Sigmoid colon (tissue), 7 donors: ENCODE data around the gene DEFB132. TPM values are rescaled to one million over a fixed set of nuclear protein-coding genes. Genes with fewer than 3 reads are reported as not detected.

ENCODE experiments used
- DNase-seq: peaks from one replicate; pipeline ENCODE4 v3.0.0-alpha.2; 2019
- H3K27ac ChIP-seq, 4 donors: fragments of 200-600 bp; sonication (generic); one replicate each; pipeline ENCODE4 v1.5.1; 2016 to 2019; ENCODE audit warnings: mild to moderate bottlenecking in 1 of 4
- H3K27me3 ChIP-seq, 3 donors: fragments of 200-600 bp; sonication (generic); one replicate each; pipeline ENCODE4 v1.5.1; 2019; ENCODE audit warnings: mild to moderate bottlenecking in 1 of 3
- H3K36me3 ChIP-seq, 4 donors: fragments of 200-600 bp; sonication (generic); one replicate each; pipeline ENCODE4 v1.5.1; 2016 to 2019
- H3K4me1 ChIP-seq, 4 donors: fragments of 200-600 bp; sonication (generic); one replicate each; pipeline ENCODE4 v1.5.1; 2017 to 2019
- H3K4me3 ChIP-seq, 4 donors: fragments of 200-600 bp; sonication (generic); one replicate each; pipeline ENCODE4 v1.5.1; 2017 to 2019; ENCODE audit warnings: mild to moderate bottlenecking in 2 of 4, moderate library complexity in 1 of 4
- H3K9me3 ChIP-seq, 4 donors: fragments of 200-600 bp in 3 of 4; sonication (generic) in 3 of 4; one replicate each; pipeline versions ENCODE4 v1.5.1 to v1.6.1; 2013 to 2019
- EP300 ChIP-seq, 4 donors: sonication (generic); formaldehyde crosslinking; IDR thresholded peaks; one replicate each; pipeline ENCODE4 v1.6.1; 2017; ENCODE audit warnings: antibody characterized with exemption in 4 of 4
- POLR2A ChIP-seq, 2 donors: fragments of 450-650 bp; IDR thresholded peaks; one replicate each; pipeline ENCODE4 v1.6.1; 2016; ENCODE audit warnings: antibody characterized with exemption in 2 of 2, mild to moderate bottlenecking in 2 of 2, moderate library complexity in 2 of 2
- POLR2AphosphoS5 ChIP-seq, 4 donors: sonication (generic); formaldehyde crosslinking; IDR thresholded peaks; one replicate each; pipeline ENCODE4 v1.6.1; 2017; ENCODE audit warnings: antibody characterized with exemption in 4 of 4
- WGBS, 2 donors: extraction: QIAGEN DNeasy Blood & Tissue Kit; methylation state at CpG; one replicate each; pipeline ENCODE4 v1.1.7; 2013; 5-methylcytosine and 5-hydroxymethylcytosine counted together
- intact Hi-C: fragments of 100-400 bp; cut with DNase I; formaldehyde crosslinking; loops from one replicate; pipeline ENCODE4 v1.15.1; 2023
- polyA plus RNA-seq, 3 donors: library from polyadenylated mRNA; stranded (reverse); fragments of 200-250 nt; gene quantifications; one replicate each; pipeline ENCODE4 v1.2.3, GENCODE V29; 2013
- total RNA-seq, 4 donors: library from RNA; depleted of rRNA; stranded (reverse); fragments of >200 nt; gene quantifications; one replicate each; pipeline ENCODE4 v1.1.0, GENCODE V29; 2016
- TF ChIP-seq, protein P1 (sequence below), 4 experiments: fragments of 450-650 bp in 3 of 4; fragments of 200-600 bp in 1 of 4; IDR thresholded peaks; one replicate each; pipeline ENCODE4 v1.5.1; 2016 to 2019; ENCODE audit warnings: antibody characterized with exemption in 4 of 4, mild to moderate bottlenecking in 3 of 4, moderate library complexity in 2 of 4
- donor health status: healthy with polysubstance abuse.
- donor health status: Bipolar disorder and iron deficiency.
- donor health status: healthy.

DEFB132 gene
- total and polyA plus RNA-seq, 7 donors: 0.06 TPM; not detected in 6

GRCh38 chr20:284172-284571, 26.6 kb downstream of the DEFB132 start:
- DNase-seq: no peak
- WGBS, 2 donors: 57 to 63% methylated on average over 3 of the region's 3 CpGs
- H3K27me3 ChIP-seq: no peaks in the 10 kb centered on the region
- H3K27ac ChIP-seq: no peak overlapping the region
- no peaks in the 10 kb centered on the region for H3K9me3 ChIP-seq
- no peaks in the 10 kb centered on the region for H3K4me1 ChIP-seq
- TF ChIP-seq POLR2A (IDR thresholded peaks at IDR 0.05) (no peak), POLR2AphosphoS5 (IDR thresholded peaks at IDR 0.05) (no peak), EP300 (IDR thresholded peaks at IDR 0.05) (no peak)
- TF ChIP-seq, protein P1, sequence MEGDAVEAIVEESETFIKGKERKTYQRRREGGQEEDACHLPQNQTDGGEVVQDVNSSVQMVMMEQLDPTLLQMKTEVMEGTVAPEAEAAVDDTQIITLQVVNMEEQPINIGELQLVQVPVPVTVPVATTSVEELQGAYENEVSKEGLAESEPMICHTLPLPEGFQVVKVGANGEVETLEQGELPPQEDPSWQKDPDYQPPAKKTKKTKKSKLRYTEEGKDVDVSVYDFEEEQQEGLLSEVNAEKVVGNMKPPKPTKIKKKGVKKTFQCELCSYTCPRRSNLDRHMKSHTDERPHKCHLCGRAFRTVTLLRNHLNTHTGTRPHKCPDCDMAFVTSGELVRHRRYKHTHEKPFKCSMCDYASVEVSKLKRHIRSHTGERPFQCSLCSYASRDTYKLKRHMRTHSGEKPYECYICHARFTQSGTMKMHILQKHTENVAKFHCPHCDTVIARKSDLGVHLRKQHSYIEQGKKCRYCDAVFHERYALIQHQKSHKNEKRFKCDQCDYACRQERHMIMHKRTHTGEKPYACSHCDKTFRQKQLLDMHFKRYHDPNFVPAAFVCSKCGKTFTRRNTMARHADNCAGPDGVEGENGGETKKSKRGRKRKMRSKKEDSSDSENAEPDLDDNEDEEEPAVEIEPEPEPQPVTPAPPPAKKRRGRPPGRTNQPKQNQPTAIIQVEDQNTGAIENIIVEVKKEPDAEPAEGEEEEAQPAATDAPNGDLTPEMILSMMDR (IDR thresholded peaks at IDR 0.05): no peak
- intact Hi-C loops: no loop called here
- peaks cover 0 to 10% (median 2%) of the 10 kb centered on the region in 4 donors for H3K36me3 ChIP-seq
- H3K4me3 ChIP-seq: no peak overlapping the region

- intact Hi-C loops: no loop called here
- Histone ChIP-seq H3K9me3 (no peaks in the 10 kb centered on the region), H3K27ac (no peak overlapping the region), H3K36me3 (peaks cover 0 to 3% (median 1%) of the 10 kb centered on the region in 4 donors), H3K4me3 (no peak overlapping the region), H3K27me3 (no peaks in the 10 kb centered on the region), H3K4me1 (peaks cover 0 to 18% (median 10%) of the 10 kb centered on the region in 4 donors)
- no peak for DNase-seq
- TF ChIP-seq EP300 (IDR thresholded peaks at IDR 0.05) (no peak), POLR2A (IDR thresholded peaks at IDR 0.05) (no peak), POLR2AphosphoS5 (IDR thresholded peaks at IDR 0.05) (no peak)
- TF ChIP-seq, protein P1 (IDR thresholded peaks at IDR 0.05): no peak
- WGBS, 2 donors: 64 to 67% methylated on average over 2 of the region's 2 CpGs
Observed at GRCh38 chr20:286508-286907, 29.0 kb downstream of the DEFB132 start.

DNA sequence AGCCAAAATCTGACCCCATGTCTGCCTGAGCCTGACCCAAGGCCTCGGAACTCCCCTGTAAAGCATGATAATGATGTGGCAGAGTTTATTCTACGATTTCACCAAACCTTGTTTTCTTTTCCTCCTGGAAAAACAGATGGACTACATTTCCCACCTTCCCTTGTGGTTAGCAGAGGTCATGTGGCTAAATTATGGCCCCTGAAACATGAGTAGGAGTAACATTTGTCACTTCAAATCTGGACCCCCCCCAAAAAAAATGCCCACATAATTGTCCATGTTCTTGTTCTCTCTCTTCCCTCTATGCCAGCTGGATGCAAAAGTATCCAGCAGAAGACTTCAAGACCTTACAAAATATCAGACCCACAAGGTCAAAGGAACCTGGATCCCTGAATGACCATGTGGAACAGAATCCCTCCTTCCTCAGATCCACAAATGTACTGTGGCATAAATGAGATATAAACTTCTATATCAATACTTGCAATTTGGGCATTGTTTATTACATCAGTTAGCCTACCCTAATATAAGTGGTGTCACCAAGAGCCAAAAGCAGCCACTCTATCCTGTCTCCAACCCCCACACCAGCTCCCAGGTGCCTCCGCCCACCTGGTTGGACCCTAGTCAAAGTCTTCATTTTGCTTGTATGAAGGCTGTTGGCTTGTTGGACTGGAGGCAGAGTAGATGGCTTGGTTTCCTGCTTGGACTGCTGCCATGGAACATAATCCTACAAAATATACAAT, 31.6 kb downstream of the DEFB132 start:
- DNase-seq: no peak
- Histone ChIP-seq H3K4me3 (peak overlapping the region in 2 of 4 donors; percentile 62 to 72), H3K4me1 (peaks cover 0 to 18% (median 10%) of the 10 kb centered on the region in 4 donors), H3K9me3 (no peaks in the 10 kb centered on the region), H3K27me3 (no peaks in the 10 kb centered on the region), H3K36me3 (no peaks in the 10 kb centered on the region), H3K27ac (peak overlapping the region in 1 of 4 donors; percentile 84)
- TF ChIP-seq EP300 (IDR thresholded peaks at IDR 0.05) (no peak), POLR2A (IDR thresholded peaks at IDR 0.05) (no peak), POLR2AphosphoS5 (IDR thresholded peaks at IDR 0.05) (no peak)
- TF ChIP-seq, protein P1 (IDR thresholded peaks at IDR 0.05): no peak
- 77 to 82% methylated on average over 3 of the region's 3 CpGs for WGBS, 2 donors
- intact Hi-C loops: no loop called here

DNA sequence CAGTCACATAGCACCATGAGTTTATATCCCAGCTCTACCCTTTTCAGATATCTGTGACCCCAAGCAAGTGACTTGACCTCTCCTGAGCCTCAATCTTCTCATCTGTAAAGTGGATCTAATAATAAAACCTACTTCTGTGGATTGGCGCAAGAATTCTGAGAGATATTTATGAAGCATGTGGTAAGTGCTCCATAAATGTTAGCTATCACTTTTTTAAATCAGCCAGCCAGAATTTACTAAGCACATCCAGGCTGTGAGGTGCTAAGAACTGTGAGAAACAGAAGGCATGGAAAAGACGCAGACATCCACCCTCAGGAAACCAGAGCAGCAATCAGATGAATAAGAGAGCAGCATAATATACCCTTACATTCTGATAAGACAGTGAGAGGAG, 32.2 kb downstream of the DEFB132 start:
- Histone ChIP-seq H3K27ac (peak overlapping the region; percentile 80 to 87 (median 86)), H3K4me1 (peaks cover 0 to 18% (median 10%) of the 10 kb centered on the region in 4 donors), H3K36me3 (no peaks in the 10 kb centered on the region), H3K27me3 (no peaks in the 10 kb centered on the region), H3K9me3 (no peaks in the 10 kb centered on the region), H3K4me3 (peak overlapping the region; percentile 48 to 72 (median 62))
- TF ChIP-seq, protein P1 (IDR thresholded peaks at IDR 0.05): no peak
- TF ChIP-seq EP300 (IDR thresholded peaks at IDR 0.05) (no peak), POLR2AphosphoS5 (IDR thresholded peaks at IDR 0.05) (no peak), POLR2A (IDR thresholded peaks at IDR 0.05) (no peak)
- DNase-seq: no peak
- intact Hi-C loops: loop anchor here (1.0 kb wide), 1 partner anchor 38 kb away; no protein-coding TSS in a partner anchor
- 27 to 49% methylated on average over 2 of the region's 2 CpGs for WGBS, 2 donors
